GM08714 (cell line): ENCODE data around the gene NID2.

Experiments used
- H3K4me3 ChIP-seq: fragments of 200-500 bp; sonication (Bioruptor generic); 2 replicates; pipeline ENCODE4 v1.5.1; 2014; ENCODE audit warnings: mild to moderate bottlenecking, low read length, inconsistent platforms
- ZNF274 ChIP-seq: IDR thresholded peaks from 2 replicates; pipeline ENCODE4 v1.6.1; 2012; ENCODE audit warnings: mild to moderate bottlenecking, low read depth, low read length

Gene NID2

GRCh38 chr14:52094546-52095271 lies 25.9 kb upstream of the NID2 start:
- TF ChIP-seq ZNF274: no peak
- no peak overlapping the region for H3K4me3 ChIP-seq

GRCh38 chr14:52091928-52092327 lies 23.1 kb upstream of the NID2 start:
- no peak overlapping the region for H3K4me3 ChIP-seq
- no peak for TF ChIP-seq ZNF274

DNA sequence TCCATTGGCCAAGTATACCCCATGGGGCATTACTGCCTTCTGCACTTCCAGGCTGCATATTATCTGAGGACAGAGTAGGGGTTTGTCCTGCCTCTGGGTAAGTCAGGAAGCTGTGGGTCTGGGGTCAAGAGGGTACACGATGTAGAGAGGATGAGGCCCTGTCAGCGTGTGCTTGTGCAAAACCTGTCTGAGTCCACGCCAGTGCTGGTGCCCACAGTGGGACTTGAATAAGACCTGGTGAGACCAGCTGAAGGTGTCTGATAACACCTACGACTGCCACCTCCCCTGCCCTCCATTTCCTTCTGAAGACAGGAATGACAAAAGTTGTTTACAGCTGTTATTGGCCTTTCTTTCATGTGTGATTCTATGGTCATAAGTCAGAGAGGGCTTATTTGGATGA lies 22.1 kb upstream of the NID2 start:
- no peak overlapping the region for H3K4me3 ChIP-seq
- no peak for TF ChIP-seq ZNF274

DNA sequence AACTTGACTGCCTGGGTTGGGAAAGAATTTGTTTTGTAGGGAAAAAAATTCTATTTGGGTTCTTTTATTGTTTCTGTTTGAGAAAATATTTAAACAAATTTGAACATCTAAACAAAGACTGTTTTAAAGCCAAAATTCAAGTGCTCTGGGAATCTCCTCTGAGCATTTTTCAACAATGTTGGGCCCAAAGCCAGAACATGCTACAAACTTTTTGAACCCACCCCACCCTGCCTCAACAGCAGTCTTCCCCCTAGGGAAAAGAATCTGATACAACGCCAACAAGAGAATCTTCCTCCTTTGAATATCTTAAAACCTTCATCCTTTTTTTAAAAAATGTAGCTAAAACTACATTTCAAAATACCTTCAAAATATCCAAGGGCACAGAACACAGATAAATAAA lies 20.4 kb upstream of the NID2 start:
- H3K4me3 ChIP-seq: no peak overlapping the region
- TF ChIP-seq ZNF274: no peak

- no peak overlapping the region for H3K4me3 ChIP-seq
- TF ChIP-seq ZNF274: no peak
These were observed 17.9 kb upstream of the NID2 start for GRCh38 chr14:52086711-52087110.

DNA sequence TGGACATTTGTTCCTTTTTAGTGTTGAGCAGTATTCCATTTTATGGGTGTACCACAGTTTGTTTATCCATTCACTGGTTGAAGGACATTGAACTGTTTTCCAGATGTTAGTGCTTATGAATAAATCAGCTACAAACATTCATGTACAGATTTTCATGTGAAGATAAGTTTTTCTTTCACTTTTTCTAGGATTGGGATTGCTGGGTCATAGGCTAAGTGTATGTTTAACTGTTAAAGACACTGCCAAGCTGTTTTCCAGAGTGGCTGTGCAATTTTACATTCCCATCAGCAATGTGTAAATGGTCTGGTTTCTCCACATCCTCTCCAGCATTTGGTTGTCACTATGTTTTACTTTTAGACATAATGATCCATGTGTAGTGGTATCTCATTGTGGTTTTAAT lies 14.0 kb upstream of the NID2 start:
- no peak overlapping the region for H3K4me3 ChIP-seq
- TF ChIP-seq ZNF274: no peak

DNA sequence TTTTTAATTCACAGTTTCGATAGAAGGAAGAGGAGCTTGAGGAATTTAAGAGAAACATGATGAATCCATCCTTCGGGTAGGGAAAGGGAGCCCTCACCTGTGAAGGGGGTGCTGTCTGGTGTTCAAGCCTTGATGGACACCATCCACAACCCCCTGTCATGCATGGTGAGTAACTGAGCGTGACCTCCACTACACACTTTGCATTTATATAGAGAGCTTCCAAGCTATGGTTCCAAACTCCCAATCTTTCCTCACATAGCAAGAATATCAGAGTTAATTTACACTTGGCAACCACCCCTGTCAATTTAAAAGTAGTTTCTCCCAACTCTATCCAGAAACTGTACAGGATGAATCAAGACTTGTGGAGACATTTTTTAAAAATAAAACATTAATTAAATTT lies 13.1 kb upstream of the NID2 start:
- TF ChIP-seq ZNF274: no peak
- H3K4me3 ChIP-seq: no peak overlapping the region

DNA sequence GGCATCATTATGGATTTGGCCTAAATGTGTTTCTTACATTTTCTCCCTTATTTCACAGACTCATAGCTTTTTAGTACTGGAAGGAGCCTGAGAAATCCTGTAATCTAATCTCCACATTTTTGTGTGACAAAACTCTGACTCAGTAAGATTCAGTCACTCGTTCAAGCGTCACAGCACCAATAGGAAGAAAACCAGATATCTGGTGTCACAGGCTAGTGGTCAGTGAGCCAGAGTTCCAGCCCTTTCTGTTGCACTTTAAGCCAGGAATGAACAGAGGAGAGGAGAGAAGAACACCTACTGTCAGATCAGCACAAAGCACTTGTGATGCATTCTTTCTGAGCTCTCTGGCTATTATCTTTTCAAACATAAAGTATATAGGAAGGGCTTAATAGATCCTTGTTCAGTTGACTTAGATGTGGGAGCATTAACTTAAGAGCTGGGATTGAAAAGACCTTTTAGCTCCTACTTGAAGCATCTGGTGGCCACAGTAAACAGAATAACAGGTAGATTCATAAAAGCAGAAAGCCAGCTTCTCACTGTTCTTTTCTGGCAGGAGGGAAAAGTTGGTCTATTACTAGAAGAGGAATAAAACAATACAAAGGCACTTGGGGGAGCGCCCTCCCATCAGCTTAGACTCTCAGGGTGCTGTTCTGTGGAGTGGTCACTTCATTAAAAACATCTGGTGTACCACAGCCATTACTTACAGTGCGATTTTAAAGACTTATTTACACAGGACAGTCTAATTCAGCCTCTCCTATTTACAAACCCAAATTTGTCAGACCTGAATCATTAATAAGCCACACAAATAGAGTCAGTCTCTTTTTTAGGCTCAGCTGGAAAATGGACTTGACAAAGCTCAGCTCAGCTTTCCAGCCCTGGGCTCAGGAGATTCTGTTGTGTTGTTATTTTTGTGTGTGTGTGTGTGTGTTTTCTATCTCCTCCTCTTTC lies 12.2 kb upstream of the NID2 start:
- TF ChIP-seq ZNF274: no peak
- H3K4me3 ChIP-seq: no peak overlapping the region

DNA sequence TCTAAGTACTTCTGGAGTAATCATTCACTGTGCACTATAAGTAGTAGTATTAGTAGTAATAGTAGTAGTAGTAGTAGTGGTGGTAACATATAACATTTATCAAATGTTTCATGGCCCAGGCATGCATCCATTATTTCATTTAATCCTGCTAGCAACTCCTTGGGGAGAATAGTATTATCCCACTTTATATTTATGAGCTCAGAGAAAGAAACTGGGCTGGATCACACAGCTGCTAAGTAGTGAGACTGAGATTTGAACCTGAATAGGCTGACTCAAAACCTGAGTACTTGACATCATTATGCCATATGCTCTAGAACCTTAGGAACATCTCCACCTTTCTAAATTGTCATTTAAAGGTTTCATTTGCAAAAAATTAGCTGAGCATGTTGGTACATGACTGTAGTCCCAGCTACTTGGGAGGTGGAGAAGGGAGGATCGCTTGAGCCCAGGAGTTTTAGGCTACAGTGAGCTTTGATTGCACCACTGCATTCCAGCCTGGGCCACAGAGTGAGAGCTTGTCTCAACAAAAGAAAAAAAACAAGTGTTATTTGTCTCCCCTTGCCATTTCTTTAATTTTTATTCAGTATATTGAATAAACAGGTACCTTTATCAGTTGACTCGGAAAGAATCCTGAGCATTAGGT lies 11.4 kb upstream of the NID2 start:
- TF ChIP-seq ZNF274: no peak
- H3K4me3 ChIP-seq: no peak overlapping the region

DNA sequence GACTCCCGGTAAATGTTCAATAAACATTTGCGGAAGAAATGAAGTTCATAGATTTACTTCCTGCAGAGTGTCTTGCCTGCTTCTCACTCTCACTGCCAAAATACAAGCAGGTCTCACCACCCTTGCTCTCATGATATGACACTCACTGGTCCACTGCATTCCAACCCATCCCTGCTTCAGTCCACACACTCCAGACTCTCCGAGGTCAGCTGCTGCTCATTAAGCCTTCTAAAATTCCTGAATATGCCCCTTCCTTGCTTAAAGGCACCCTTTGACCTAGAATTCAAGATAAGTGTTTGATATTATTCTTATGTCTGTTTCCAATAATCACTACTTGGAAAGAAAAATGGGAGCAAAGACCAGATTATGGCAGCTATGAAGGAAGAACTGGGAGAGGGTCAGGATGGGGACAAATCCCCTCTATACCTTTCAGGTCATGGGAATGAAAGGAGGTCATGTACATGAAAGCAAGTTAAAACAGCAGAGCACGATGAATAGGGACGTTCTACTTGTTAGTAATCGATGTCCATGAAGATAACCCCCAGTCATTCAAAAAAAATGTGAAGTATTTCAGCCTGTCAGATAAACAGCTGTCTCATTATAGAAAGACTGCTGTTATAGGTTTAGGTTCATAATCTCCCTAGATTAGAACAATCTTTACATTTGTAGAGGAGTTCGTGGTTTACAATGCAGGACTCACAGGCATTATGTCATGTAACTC lies 10.5 kb upstream of the NID2 start:
- TF ChIP-seq ZNF274: no peak
- H3K4me3 ChIP-seq: no peak overlapping the region

- TF ChIP-seq ZNF274: no peak
- H3K4me3 ChIP-seq: no peak overlapping the region
These were observed 9.9 kb upstream of the NID2 start for GRCh38 chr14:52078721-52079120.

- no peak overlapping the region for H3K4me3 ChIP-seq
- TF ChIP-seq ZNF274: no peak
These were observed 9.3 kb upstream of the NID2 start for GRCh38 chr14:52078095-52078531.

GRCh38 chr14:52077256-52077979 lies 8.6 kb upstream of the NID2 start:
- TF ChIP-seq ZNF274: no peak
- H3K4me3 ChIP-seq: no peak overlapping the region
